K562 (cell line): Measurements from ENCODE around the gene TOMM22. TPM values are rescaled to one million over a fixed set of nuclear protein-coding genes. Genes with fewer than 3 reads are reported as not detected.

Experiments
- ARNT ChIP-seq, 2 experiments: fragments of 450-650 bp; IDR thresholded peaks; 2 replicates each; pipeline ENCODE4 v1.6.1; 2016; ENCODE audit warnings: mild to moderate bottlenecking in 1 of 2
- ATF2 ChIP-seq: sonication (generic); formaldehyde crosslinking; IDR thresholded peaks from 2 replicates; pipeline ENCODE4 v1.8.1; 2022; ENCODE audit warnings: missing genetic modification reagents
- BRD9 ChIP-seq: fragments of 450-650 bp; IDR thresholded peaks from 2 replicates; pipeline ENCODE4 v1.6.1; 2018; ENCODE audit warnings: low read depth; ENCODE audit not compliant: partially characterized antibody
- CREB5 ChIP-seq: fragments of 250-450 bp; sonication (Bioruptor Pico); IDR thresholded peaks from 2 replicates; pipeline ENCODE4 v1.5.0; 2020; ENCODE audit warnings: mild to moderate bottlenecking
- CREM ChIP-seq: IDR thresholded peaks from 2 replicates; pipeline ENCODE4 v1.6.1; 2014; ENCODE audit warnings: antibody characterized with exemption, low read depth
- CSDE1 ChIP-seq, 2 experiments: fragments of 450-650 bp; IDR thresholded peaks; 2 replicates each; pipeline ENCODE4 v1.6.1; 2016; ENCODE audit warnings: mild to moderate bottlenecking in 1 of 2
- GTF2F1 ChIP-seq: IDR thresholded peaks from 2 replicates; pipeline ENCODE4 v1.6.1; 2011; ENCODE audit warnings: low read depth, low read length, improper control_type of control experiment
- PHB ChIP-seq: fragments of 250-450 bp; sonication (Bioruptor Pico); IDR thresholded peaks from 2 replicates; pipeline ENCODE4 v1.5.0; 2021
- PML ChIP-seq: IDR thresholded peaks from 2 replicates; pipeline ENCODE4 v1.6.1; 2012; ENCODE audit warnings: low read length, inconsistent platforms
- PRMT5 ChIP-seq: sonication (generic); formaldehyde crosslinking; IDR thresholded peaks from 2 replicates; pipeline ENCODE4 v1.5.0; 2020; ENCODE audit warnings: missing genetic modification reagents
- RB1 ChIP-seq: fragments of 450-650 bp; IDR thresholded peaks from 2 replicates; pipeline ENCODE4 v1.6.1; 2017; ENCODE audit warnings: low read depth, mild to moderate bottlenecking
- SMAD3 ChIP-seq: fragments of 450-650 bp; formaldehyde crosslinking; conservative IDR thresholded peaks from 2 replicates; pipeline ENCODE4 v1.4.0; 2020; ENCODE audit warnings: mild to moderate bottlenecking
- SP2 ChIP-seq: IDR thresholded peaks from 2 replicates; pipeline ENCODE4 v1.6.1; 2011; ENCODE audit warnings: mild to moderate bottlenecking, low read depth, low read length, moderate library complexity; ENCODE audit not compliant: poor library complexity, severe bottlenecking; ENCODE audit errors: extremely low read depth
- SRF ChIP-seq, 2 experiments: fragments of 250-450, 450-650 bp in 1 of 2; sonication (Bioruptor Pico) in 1 of 2; sonication (generic) in 1 of 2; formaldehyde crosslinking; IDR thresholded peaks; 2 replicates each; pipeline versions ENCODE4 v1.5.0 to v1.5.1; 2020 to 2022; ENCODE audit warnings: mild to moderate bottlenecking in 1 of 2, missing genetic modification reagents in 1 of 2
- ZBTB2 ChIP-seq: fragments of 450-650 bp; IDR thresholded peaks from 2 replicates; pipeline ENCODE4 v1.6.1; 2016; ENCODE audit warnings: antibody characterized with exemption
- ZBTB43 ChIP-seq: sonication (generic); formaldehyde crosslinking; IDR thresholded peaks from 2 replicates; pipeline ENCODE4 v1.8.0; 2023; ENCODE audit warnings: mild to moderate bottlenecking, missing genetic modification reagents
- ZBTB9 ChIP-seq: fragments of 450-650 bp; formaldehyde crosslinking; IDR thresholded peaks from 2 replicates; pipeline ENCODE4 v1.4.0; 2020; ENCODE audit warnings: mild to moderate bottlenecking, moderate library complexity
- ZNF717 ChIP-seq: fragments of 250-450 bp; sonication (Bioruptor Pico); IDR thresholded peaks from 2 replicates; pipeline ENCODE4 v1.5.0; 2021
- ZNF740 ChIP-seq, 3 experiments: fragments of 200-800 bp in 1 of 3; sonication (Bioruptor generic) in 1 of 3; sonication (generic) in 1 of 3; formaldehyde crosslinking in 1 of 3; IDR thresholded peaks; 2 replicates each; pipeline versions ENCODE4 v1.6.1 to v1.8.0; 2016 to 2022; ENCODE audit warnings: mild to moderate bottlenecking in 2 of 3, missing compliant biosample characterization in 2 of 3, missing genetic modification characterization in 2 of 3, missing genetic modification reagents in 1 of 3
- polyA plus RNA-seq, 8 experiments: library from polyadenylated mRNA; depleted of rRNA in 4 of 8; stranded (reverse) in 5 of 8; unstranded in 3 of 8; fragments of >200 nt; fragmentation: Nextera tagmentation in 2 of 8; fragmentation: Illumina TruSeq in 1 of 8; extraction: Ambion mirVana in 2 of 8; extraction: Trizol in 1 of 8; gene quantifications; 2 replicates each; pipeline versions ENCODE4 v1.2.1 to v1.2.3, GENCODE V29; 2011 to 2014; ENCODE audit warnings: inconsistent platforms in 1 of 8, missing spikeins in 1 of 8
- total RNA-seq, 7 experiments: library from RNA; depleted of rRNA in 6 of 7; stranded (reverse); fragments of >200 nt in 6 of 7; fragmentation: Illumina TruSeq in 2 of 7; extraction: Trizol in 2 of 7; gene quantifications; 2 replicates each; pipeline versions ENCODE4 v1.2.1 to v1.2.3, GENCODE V29; 2011 to 2021; ENCODE audit warnings: low replicate concordance in 1 of 7

TOMM22 gene
- total and polyA plus RNA-seq, 9 of the 15 experiments (the other 6 are each of a cell fraction or from before 2014, with no cell fraction given), result 25.8 to 108 (median 73.8) TPM

GRCh38 chr22:38704654-38705234 is 23.0 kb downstream of the TOMM22 start (continued):
- TF ChIP-seq ZBTB2 (no peak), SMAD3 (CRISPR knock-in tag) (no peak), CSDE1 (IDR thresholded peaks at IDR 0.05) (no peak), PHB (CRISPR knock-in tag) (no peak), ZNF740 (CRISPR knock-in tag; IDR thresholded peaks at IDR 0.05) (no peak), ZNF740 (tag; IDR thresholded peaks at IDR 0.05) (0 out of 4 replicates have a peak, but pooled peaks of 1 of the 2 experiments have one; percentile 44), SRF (CRISPR knock-in tag; IDR thresholded peaks at IDR 0.05) (no peak), BRD9 (peak; percentile 75), ZBTB43 (CRISPR knock-in tag) (no peak), CREM (no peak), GTF2F1 (no peak), PML (no peak), SP2 (no peak), RB1 (no peak), ARNT (IDR thresholded peaks at IDR 0.05) (no peak), ATF2 (CRISPR knock-in tag) (no peak), ZNF717 (no peak), PRMT5 (CRISPR knock-in tag) (no peak), ZBTB9 (CRISPR knock-in tag) (no peak), CREB5 (CRISPR knock-in tag) (no peak)
